Fibroblast of villous mesenchyme (primary cell): ENCODE results near the gene CCN6. TPM values are rescaled to one million over a fixed set of nuclear protein-coding genes. Genes with fewer than 3 reads are reported as not detected.

Experiments
- DNase-seq: peaks from one replicate; pipeline ENCODE4 v3.0.0-alpha.2; 2010; ENCODE audit warnings: low read depth
- H3K4me3 ChIP-seq: 2 replicates; pipeline ENCODE4 v1.5.1; 2011; ENCODE audit warnings: low read depth, mild to moderate bottlenecking, low read length
- CTCF ChIP-seq: IDR thresholded peaks from 2 replicates; pipeline ENCODE4 v1.5.1; 2012; ENCODE audit warnings: low read depth, mild to moderate bottlenecking, low read length; ENCODE audit not compliant: insufficient read depth
- total RNA-seq: library from RNA; depleted of rRNA; stranded (reverse); fragments of >200 nt; gene quantifications from 2 replicates; pipeline ENCODE4 v1.2.3, GENCODE V29; 2012

CCN6 gene
- total RNA-seq, 1 donor = not detected

GRCh38 chr6:112113431-112113830 is 59.5 kb downstream of the CCN6 start:
- no peak overlapping the region for H3K4me3 ChIP-seq
- DNase-seq = peak; percentile 39
- no peak for TF ChIP-seq CTCF

- DNase-seq = no peak
- H3K4me3 ChIP-seq = no peak overlapping the region
- no peak for TF ChIP-seq CTCF
Observed at GRCh38 chr6:112113918-112114317, 60.0 kb downstream of the CCN6 start.

DNA sequence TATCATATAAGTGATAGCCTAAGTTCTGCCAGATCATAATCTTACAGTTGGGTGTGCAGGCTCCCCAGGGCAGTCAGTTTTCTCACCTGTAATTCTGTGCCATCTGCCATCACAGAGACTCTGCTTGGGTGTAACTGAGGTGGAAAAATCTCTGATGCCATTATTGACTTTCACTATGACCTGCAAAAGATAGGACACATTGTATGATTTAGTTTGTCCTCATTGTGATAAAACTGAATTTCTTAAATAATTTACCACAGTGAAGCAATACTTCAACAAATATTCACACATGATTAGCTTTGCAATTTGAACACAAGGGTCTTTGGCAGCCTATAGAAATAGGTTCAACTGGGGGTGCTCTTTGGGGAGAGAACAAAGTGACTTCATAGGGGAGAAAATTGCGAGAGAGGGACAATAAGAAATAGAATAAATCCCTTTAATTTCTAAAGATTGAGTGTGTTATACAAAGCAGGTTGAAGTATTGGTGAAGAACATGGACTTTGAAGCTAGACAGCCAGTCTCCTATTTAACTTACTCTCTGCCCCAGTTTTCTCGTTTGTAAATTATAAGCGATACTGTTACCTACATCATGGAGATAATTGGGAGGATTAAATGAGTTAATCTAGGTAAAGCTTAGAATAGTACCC is 60.8 kb downstream of the CCN6 start:
- DNase-seq = no peak
- TF ChIP-seq CTCF = no peak
- no peak overlapping the region for H3K4me3 ChIP-seq

DNA sequence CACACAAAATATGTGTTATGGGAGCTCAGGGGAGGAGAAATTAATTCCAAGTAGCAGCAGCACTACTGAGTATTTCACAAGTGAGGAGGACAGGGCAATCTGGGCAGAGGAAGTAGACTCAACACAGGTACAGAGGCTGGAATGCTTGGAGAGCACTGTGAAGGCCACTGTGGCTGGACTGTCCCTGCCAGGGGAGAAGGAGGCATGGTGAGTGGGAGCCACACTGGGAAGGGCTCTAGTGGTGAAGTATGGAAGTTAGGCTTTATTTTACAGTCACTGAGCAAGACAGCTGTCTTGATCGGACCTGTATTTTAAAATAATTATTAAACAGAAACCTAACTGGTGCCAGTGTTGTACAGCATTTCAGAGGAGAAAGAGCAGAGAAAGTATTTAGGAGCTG is 62.3 kb downstream of the CCN6 start:
- DNase-seq = no peak
- no peak for TF ChIP-seq CTCF
- H3K4me3 ChIP-seq = no peak overlapping the region

- peak; percentile 4 for DNase-seq
- no peak for TF ChIP-seq CTCF
- no peak overlapping the region for H3K4me3 ChIP-seq
Observed at GRCh38 chr6:112117554-112117953, 63.6 kb downstream of the CCN6 start.

- TF ChIP-seq CTCF = no peak
- DNase-seq = no peak
- no peak overlapping the region for H3K4me3 ChIP-seq
Observed at GRCh38 chr6:112118034-112118433, 64.1 kb downstream of the CCN6 start.

Other genes starting within 250 kb of the CCN6 start
- gene FYN, start 180.7 kb upstream of the CCN6 start, total RNA-seq = 26.8 and 35.1 TPM in 2 replicates
- 31.5 and 38.7 TPM in 2 replicates for gene TUBE1, start 33.4 kb downstream of the CCN6 start, total RNA-seq
- 8.6 and 18.0 TPM in 2 replicates for gene FAM229B, start 33.5 kb downstream of the CCN6 start, total RNA-seq
- gene LAMA4, start 200.5 kb downstream of the CCN6 start, total RNA-seq = 197 and 481 TPM in 2 replicates